ENCODE results near the gene TAOK3.

DNA sequence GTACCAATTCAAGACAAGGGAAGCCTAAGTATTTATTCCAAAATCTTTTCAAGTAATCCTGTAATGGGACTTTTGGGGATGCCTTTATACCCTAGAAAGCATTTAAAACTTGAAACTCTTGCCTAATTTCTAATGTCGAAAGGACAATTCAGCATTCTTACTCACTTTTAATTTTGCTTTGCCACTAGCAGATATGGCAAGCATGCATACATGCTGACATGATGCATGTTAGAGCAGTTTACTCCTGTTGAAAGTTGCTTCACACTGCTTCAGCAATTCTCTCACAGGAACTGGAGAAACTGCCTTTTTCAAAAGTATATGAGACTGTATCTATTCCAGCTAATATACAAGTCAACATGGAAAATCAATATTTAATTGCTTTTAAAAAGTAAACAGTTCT lies 79.9 kb downstream of the TAOK3 start:
- no peak for TF ChIP-seq EZH2 (IDR thresholded peaks at IDR 0.05)
- TF ChIP-seq, protein P1, sequence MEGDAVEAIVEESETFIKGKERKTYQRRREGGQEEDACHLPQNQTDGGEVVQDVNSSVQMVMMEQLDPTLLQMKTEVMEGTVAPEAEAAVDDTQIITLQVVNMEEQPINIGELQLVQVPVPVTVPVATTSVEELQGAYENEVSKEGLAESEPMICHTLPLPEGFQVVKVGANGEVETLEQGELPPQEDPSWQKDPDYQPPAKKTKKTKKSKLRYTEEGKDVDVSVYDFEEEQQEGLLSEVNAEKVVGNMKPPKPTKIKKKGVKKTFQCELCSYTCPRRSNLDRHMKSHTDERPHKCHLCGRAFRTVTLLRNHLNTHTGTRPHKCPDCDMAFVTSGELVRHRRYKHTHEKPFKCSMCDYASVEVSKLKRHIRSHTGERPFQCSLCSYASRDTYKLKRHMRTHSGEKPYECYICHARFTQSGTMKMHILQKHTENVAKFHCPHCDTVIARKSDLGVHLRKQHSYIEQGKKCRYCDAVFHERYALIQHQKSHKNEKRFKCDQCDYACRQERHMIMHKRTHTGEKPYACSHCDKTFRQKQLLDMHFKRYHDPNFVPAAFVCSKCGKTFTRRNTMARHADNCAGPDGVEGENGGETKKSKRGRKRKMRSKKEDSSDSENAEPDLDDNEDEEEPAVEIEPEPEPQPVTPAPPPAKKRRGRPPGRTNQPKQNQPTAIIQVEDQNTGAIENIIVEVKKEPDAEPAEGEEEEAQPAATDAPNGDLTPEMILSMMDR (IDR thresholded peaks at IDR 0.05) = no peak
